ENCODE results near the gene PSMA7. TPM values are rescaled to one million over a fixed set of nuclear protein-coding genes. Genes with fewer than 3 reads are reported as not detected.

PSMA7 gene
- total RNA-seq, 1 experiment from 2014 or later, result 362 TPM

DNA sequence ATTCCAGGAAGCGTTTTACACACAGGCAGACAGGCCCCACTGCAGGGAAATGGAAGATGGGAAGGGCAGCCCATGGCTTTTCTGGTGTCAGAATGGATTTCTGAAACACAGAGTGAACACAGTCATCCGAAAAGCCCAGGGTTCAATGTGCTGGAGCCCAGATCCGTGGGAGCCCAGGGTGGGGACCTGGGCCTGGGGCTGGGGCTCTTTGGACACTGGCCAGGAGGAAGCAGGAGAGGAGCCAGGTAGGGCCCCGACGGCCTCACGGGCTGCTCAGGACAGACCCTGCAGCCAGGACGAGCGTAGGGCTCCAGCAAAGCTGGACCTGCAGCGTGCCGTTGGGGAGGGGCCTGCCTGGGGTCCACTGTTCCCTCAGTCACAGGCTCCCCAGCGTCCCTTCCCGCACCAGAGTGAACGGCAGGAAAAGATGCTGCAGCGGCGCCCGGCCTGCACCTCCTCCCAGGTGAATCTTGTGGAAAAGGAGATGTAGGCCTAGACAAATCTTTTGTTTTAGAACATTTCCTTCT lies 45.2 kb downstream of the PSMA7 start:
- Mint-ChIP-seq H3K27me3 (ENCODE audit: insufficient read depth, unreplicated experiment) (peaks cover 2% of the 10 kb centered on the region), H3K36me3 (ENCODE audit: insufficient read depth, unreplicated experiment) (no peaks in the 10 kb centered on the region), H3K27ac (ENCODE audit: low read depth, unreplicated experiment) (no peak overlapping the region), H3K4me1 (ENCODE audit: insufficient read depth, unreplicated experiment) (no peaks in the 10 kb centered on the region), H3K9me3 (ENCODE audit: unreplicated experiment) (peaks cover 13% of the 10 kb centered on the region), H3K4me3 (ENCODE audit: unreplicated experiment) (no peak overlapping the region)
- ChIA-PET POLR2A (no interaction called here), CTCF (no interaction called here)
- BruUV-seq (replicated peaks), result no TSS peak
- intact Hi-C loops (cut with micrococcal nuclease), result no loop called here
- TF ChIP-seq, protein P1, sequence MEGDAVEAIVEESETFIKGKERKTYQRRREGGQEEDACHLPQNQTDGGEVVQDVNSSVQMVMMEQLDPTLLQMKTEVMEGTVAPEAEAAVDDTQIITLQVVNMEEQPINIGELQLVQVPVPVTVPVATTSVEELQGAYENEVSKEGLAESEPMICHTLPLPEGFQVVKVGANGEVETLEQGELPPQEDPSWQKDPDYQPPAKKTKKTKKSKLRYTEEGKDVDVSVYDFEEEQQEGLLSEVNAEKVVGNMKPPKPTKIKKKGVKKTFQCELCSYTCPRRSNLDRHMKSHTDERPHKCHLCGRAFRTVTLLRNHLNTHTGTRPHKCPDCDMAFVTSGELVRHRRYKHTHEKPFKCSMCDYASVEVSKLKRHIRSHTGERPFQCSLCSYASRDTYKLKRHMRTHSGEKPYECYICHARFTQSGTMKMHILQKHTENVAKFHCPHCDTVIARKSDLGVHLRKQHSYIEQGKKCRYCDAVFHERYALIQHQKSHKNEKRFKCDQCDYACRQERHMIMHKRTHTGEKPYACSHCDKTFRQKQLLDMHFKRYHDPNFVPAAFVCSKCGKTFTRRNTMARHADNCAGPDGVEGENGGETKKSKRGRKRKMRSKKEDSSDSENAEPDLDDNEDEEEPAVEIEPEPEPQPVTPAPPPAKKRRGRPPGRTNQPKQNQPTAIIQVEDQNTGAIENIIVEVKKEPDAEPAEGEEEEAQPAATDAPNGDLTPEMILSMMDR (IDR thresholded peaks at IDR 0.05; ENCODE audit: unreplicated experiment), result no peak
- no peak for DNase-seq (ENCODE audit: unreplicated experiment)

DNA sequence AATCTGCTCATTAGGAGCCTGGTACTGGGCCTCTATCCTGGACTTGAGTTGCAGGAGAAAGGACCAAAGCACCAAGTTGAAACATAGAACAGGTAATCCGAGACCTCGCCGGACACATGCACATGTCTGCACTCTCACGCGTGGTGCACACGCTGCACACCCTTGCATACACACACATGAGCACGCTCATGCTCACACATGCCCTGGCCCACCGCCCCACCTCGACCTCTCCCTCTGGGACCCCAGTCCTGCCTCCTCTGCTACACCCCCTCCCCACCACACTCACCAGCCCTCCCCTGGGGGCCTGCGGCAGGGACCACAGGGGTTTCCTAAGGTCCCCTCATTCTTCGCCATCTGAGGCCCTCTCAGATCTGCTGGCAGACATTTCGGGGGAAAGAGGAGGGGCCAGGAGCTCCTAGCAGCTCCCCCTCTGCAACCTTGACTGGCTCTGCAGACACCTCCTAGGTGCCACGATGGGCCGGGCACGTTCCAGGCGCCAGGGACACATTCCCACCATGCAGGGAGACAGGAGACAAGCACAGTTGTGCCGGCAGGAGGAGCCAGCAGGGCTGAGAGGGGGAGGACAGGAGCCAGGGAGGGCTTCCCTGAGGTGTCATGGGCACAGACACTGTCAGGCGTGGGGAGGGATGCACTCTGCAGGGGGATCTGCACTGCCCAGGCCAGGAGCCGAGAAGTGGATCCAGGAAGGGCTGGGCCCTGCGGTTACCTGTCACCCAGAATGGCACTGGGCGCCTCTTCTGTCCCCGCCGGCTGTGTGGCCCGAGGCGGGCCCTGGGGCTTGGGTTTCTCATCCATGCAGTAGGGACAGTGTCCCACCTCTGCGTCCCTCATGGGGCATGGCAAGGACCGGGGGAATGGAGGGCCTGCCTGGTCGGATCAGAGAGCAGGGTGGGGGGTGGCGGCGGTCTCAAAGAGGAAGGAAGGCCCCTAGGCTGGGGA lies 46.5 kb downstream of the PSMA7 start:
- peaks cover 13% of the 10 kb centered on the region for H3K9me3 Mint-ChIP-seq (ENCODE audit: unreplicated experiment)

DNA sequence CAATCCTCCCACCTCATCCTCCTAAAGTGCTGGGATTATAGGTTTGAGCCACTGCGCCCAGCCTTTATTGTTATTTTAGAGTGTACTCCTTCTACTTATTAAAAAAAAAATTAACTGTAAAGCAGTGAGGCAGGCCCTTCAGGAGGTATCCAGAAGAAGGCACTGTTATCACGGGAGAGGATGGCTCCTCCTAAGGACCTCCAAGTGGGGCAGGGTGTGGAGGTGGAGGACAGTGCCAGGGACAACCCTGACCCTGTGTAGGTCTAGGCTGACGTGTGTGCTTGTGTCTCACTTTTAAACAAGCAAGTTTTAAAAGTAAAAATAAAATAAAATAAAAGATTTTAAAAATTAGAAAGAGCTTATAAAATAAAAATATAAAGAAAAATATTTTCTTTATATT lies 53.8 kb downstream of the PSMA7 start:
- H3K4me3 Mint-ChIP-seq (ENCODE audit: unreplicated experiment), result no peak overlapping the region
- H3K27me3 Mint-ChIP-seq (ENCODE audit: insufficient read depth, unreplicated experiment), result peaks cover 31% of the 10 kb centered on the region
- BruUV-seq (replicated peaks), result no TSS peak
- intact Hi-C loops (cut with micrococcal nuclease), result no loop called here
- H3K36me3 Mint-ChIP-seq (ENCODE audit: insufficient read depth, unreplicated experiment), result no peaks in the 10 kb centered on the region
- no peak for DNase-seq (ENCODE audit: unreplicated experiment)
- H3K27ac Mint-ChIP-seq (ENCODE audit: low read depth, unreplicated experiment), result no peak overlapping the region
- POLR2A ChIA-PET, result interaction anchor here (0.6 to 2.5 kb wide), 6 partner anchors 11 to 261 kb away, joined by 3 to 17 read pairs (median 4); partner anchors contain the start of gene LSM14B
- H3K9me3 Mint-ChIP-seq (ENCODE audit: unreplicated experiment), result no peaks in the 10 kb centered on the region
- CTCF ChIA-PET, result interaction anchor here (0.6 to 1.4 kb wide), 8 partner anchors 11 to 812 kb away, joined by 3 to 8 read pairs (median 4); no protein-coding TSS in a partner anchor
- H3K4me1 Mint-ChIP-seq (ENCODE audit: insufficient read depth, unreplicated experiment), result no peaks in the 10 kb centered on the region
- TF ChIP-seq, protein P1 (IDR thresholded peaks at IDR 0.05; ENCODE audit: unreplicated experiment), result no peak

More for the DNA sequence above, 46.5 kb downstream of the PSMA7 start:
- BruUV-seq (replicated peaks), result no TSS peak
- Mint-ChIP-seq H3K27me3 (ENCODE audit: insufficient read depth, unreplicated experiment) (peaks cover 15% of the 10 kb centered on the region), H3K36me3 (ENCODE audit: insufficient read depth, unreplicated experiment) (no peaks in the 10 kb centered on the region), H3K4me1 (ENCODE audit: insufficient read depth, unreplicated experiment) (no peaks in the 10 kb centered on the region), H3K27ac (ENCODE audit: low read depth, unreplicated experiment) (no peak overlapping the region), H3K4me3 (ENCODE audit: unreplicated experiment) (no peak overlapping the region)
- ChIA-PET POLR2A (no interaction called here), CTCF (interaction anchor here (0.9 kb wide), 1 partner anchor 18 kb away, joined by 3 read pairs; no protein-coding TSS in a partner anchor)
- intact Hi-C loops (cut with micrococcal nuclease), result no loop called here
- TF ChIP-seq, protein P1 (IDR thresholded peaks at IDR 0.05; ENCODE audit: unreplicated experiment), result no peak
- no peak for DNase-seq (ENCODE audit: unreplicated experiment)
